HG03460 (cell line): ENCODE measurements around the gene KRTAP5-6.

ENCODE experiments used
- ATAC-seq: cut with Tn5 transposase; IDR thresholded peaks from one replicate; pipeline ENCODE4 v1.9.1; 2021; ENCODE audit not compliant: unreplicated experiment

KRTAP5-6 gene

DNA sequence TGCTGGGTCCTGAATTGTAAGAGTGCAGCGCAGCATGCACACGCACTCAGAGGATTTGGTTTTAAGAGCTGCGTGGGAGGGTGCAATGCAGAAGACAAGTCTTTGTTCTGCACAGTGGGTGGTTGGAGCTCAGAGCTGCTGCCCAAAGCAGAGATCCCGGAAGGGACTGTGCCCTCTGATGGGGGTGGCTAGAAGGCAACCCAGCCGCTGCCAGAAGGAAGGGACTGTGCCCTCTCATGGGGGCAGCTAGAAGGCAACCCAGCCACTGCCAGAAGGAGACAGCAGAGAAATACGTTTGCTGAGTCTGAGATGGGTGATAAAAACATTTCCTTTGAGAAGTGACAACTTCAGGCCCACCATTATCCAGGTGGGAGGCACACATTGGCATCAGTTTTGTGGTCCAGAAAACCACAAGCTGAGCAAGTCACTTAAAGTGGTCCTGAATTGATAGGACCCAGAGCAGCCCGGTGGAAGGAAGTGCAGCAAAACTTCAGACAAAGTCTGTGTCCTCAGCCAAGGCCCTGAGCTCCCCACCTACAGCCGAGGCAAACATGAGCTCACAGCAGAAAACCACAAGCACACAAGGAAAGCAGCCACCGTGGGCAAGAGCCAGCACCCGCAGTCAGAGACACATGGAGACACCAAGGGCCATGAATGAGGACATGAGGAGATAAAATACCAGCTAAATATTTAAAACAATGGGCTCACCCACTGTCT is 4.3 kb downstream of the KRTAP5-6 start:
- no peak for ATAC-seq

DNA sequence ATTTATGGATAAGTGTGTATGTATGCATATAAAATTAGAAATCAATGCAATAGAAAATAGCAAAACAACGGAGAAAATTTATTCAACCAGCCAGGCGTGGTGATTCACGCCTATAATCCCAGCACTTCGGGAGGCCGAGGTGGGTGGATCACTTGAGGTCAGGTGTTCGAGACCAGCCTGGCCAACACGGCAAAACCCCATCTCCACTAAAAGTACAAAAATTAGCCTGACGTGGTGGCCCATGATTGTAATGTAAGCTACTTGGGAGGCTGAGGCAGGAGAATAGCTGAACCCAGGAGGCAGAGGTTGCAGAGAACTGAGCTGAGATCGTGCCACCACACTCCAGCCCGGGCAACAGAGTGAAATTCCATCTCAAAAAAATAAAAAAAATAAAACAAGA is 5.5 kb downstream of the KRTAP5-6 start:
- no peak for ATAC-seq

DNA sequence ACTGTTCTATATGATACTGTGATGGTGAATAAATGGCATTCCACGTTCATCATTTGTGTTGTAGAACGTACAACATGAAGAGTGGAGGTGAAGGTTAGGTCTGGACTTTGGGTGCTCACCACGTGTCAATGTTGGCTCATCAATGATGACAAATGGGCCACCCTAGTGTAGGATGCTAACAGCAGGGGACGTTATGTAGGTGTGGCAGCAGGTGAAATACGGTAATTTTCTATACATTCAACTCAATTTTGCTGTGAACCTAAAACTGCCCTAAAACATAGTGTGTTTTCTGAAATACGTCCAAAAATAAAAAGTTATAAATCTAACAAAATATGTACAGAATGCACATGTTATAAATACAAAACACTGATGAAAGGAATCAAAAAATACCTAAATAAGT is 6.2 kb downstream of the KRTAP5-6 start:
- ATAC-seq = no peak

DNA sequence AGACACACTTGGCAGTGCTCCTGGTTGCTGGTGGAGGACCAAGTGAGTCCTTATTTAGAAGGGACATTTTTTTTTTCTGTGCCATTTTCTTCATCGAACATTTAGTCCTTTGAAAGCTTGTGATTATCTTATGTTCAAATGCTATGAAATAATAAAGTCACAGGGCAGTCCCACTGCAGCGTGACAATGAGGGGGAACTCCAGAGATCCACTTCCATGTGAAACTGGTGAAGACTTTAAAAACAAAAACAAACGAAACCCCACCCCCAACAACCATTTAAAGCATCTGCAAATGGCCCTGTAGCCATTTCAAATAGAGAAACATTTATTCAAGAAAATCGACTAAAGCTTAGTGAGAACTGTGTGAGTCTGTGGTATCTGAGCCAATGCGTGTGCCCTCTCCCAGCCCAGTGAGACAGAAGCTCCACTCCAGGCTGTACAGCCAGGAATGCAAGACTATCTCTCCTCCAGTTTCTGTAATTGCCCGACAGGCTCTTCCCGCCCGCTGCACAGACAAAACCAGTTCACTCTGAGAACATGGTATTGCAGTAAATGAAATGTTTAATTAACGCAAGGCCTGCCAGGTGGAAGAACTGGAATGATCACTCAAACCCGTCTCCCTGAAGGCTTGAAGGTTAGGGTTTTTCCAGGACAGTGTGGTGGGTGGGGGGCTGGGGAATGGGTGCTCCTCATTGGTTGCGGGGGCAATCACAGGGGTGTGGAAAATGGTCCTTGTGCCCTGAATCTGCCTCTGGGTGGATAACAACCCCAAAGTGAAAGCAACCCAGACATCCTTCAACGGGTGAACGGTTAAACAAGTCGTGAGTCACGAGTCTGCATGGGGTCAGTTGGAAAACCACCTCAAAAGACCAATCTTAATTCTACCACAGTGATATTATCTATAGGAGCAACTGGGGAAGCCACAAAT is 8.4 kb downstream of the KRTAP5-6 start:
- ATAC-seq = no peak

DNA sequence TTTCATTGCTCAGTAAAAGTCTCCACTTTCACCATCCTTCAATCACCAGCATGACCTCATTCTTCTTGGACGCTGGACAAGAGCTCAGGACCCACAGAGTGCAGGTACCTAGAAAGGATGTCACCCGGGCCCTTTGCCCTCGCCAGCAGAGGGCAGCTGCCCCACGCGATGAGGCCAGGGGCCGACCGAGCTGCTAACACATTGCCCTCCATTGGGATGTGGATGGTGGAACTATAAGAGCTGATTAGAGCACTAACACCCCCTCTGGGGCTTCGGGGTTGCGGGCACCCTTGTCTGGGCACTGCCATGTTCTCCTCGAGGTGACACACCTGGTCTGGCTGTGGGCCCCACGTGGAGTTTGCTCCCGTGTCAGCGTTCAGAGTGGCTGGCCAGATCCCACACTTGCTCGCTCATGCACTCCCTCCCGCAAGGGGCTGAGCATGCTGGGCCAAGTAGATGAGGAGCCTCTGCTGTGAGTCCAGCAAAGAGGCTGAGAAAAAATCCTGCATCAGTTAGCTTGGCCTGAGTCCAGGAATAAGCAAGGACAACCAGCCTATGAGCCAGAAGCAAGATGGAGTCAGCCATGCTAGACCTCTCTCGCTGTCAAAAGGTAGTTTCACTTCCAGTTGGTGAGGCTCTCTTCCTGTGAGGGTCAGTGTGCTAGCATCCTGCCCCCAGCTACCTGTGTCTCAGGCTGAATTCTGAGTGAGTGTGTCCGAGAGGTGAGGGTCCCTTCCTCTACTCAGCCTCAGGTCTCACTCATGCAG is 9.8 kb downstream of the KRTAP5-6 start:
- ATAC-seq = no peak

DNA sequence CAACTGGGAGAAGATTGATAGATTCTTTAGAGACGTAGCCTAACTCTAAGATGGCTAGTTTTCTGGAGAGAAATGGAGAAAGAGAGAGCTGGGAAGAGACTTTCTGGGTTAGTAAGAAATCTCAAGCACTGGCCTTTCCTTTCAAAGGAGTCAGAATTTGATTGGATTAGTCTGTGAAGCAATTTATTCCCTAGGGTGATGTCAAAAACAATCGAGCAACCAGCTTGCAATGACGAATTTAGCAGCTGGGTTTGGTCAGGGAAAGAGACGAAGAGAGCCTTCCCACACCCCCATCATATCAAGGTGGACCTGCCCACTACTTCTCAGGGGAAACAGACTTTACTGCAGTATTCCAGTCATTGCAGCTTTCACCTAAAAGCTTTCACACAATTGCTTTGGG is 10.8 kb downstream of the KRTAP5-6 start:
- no peak for ATAC-seq

DNA sequence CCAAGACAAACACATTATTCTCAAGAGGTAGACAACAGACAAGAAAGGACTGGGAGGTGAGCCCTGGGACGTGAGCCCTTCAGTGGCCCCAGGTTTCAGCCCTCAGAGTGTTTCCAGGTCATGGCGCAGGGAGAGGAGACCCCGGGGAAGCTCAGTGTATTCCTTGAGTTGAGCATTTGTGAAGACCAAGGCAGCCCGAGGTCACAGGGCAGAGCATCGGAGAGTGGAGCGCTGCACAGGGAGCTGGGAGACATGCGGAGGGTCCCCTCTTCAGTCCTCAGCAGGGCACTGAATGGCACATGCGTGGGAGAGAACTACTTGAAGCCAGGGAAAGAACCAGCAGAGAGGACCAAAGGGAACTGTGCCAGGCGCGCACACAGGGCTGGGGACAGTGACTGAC is 11.7 kb downstream of the KRTAP5-6 start:
- ATAC-seq = no peak

DNA sequence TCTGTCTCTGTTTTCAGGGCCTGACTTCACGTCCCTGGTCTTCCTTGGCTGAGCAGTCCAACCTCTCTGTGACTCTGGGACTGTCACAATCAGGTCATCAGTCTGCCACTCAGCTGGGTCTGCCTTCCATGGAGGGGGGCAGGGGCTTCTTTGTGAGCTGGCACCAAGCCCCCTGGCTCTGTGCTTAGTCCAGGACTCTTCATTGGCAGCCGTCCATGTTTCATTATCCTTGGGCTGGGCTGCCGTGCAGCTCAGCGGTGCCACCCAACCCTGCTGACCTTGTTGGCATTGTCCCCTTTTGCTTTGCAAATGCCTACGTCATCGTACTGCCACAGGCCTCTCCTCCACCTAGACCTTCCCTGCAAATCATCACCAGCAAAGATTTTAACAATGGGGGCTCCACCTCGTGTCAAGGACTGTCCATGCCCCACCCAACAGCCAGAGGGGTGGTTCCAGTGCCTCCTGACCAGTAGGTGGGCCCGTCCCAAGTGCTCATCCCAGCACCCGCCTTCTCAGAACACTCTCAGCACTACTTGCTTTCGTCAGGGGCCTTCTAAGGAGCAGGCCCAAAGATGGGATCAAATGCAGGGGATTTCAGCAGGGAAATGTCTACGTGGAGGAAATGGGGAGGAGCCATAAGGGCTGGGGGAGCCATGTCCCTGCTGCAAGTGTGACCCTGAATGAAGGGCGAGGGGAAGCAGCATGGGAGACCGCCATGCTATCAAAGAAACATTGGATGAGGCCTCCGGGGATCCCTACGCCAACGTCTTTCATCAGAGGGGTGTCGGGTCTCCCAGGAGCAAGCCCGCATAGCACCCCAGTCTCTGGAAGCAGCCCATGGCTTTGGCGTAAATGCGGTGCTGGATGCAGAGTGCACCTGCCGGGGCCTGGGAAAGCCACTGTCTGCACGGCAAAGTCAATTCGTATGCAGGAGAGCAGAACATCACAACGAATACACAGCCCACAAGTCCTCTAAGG is 18.2 kb downstream of the KRTAP5-6 start:
- ATAC-seq = no peak

DNA sequence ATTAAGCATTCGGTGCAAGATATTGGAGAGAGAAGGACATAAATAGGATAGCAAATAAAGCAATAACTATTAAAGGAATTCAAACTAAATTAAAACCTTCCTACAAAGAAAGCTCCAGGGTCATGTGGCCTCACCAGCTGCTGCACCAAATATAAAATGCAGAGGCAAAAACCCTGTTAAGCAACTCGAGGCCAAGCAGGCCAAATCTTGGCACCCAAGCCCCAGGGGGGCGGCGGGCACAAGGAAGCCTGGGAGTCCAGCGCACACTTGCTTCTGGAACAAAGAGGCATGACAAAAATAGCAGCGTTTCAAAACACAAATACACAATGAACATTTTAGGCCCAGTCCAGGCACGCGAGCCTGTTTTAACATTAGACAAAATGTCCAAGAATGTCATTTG is 20.8 kb downstream of the KRTAP5-6 start:
- ATAC-seq = no peak

DNA sequence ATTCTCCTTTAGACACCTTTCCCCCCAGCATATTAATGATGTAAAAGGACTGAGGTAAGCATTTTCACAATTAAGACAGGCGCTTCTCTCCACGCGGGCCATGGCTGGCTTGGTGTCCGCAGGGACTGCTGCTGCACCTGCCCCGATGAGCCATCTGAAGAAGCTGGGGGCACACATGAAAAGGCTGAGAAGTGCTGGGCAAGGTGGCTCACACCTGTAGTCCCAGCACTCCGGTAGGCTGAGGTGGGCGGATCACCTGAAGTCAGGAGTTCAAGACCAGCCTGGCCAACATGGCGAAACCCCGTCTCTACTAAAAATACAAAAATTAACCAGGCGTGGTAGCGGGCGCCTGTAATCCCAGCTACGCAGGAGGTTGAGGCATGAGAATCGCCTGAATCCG is 21.3 kb downstream of the KRTAP5-6 start:
- ATAC-seq = no peak

DNA sequence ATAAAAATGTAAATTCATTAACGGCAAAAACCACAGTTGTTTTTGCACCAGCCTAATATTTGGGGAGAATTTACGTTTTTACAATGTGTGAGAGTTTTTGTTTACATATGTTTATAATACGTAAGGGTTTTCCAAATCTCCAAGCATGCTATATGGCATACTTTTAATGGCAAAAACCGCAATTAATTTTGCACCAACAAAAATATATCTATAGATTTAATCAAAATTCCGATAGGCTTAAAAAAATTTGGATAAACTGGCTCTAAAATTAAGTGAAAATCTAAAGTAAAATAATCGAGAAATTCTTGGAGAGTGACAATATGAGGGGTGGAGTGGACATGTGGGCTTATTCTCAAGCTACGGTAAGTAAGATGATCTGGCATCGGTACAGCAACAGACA is 22.8 kb downstream of the KRTAP5-6 start:
- no peak for ATAC-seq

DNA sequence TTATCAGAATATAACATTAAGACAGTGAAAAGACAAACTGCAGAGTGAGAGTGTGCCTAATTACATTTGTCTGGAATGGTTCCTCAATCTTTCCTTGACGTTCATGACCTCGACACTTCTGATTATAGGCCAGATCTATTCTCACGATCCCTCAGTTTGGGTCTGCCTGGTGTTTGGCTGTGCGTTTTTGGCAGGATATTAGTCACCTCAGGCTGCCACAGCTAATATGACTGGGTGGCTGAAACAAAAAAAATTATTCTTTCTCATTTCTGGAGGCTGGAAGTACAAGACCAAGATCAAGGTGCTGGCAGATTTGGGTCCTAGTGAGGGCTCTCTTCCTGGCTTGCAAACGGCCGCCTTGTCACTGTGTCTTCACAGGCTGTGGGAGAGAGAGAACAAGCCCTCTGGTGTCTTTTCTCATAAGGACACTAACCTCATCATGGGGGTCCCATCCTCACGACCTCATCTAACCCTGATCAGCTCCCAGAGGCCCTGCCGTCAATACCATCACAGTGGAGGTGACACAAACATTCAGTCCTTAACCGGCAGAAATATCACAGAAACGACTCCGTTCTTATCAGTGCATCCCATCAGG is 30.2 kb downstream of the KRTAP5-6 start:
- no peak for ATAC-seq

DNA sequence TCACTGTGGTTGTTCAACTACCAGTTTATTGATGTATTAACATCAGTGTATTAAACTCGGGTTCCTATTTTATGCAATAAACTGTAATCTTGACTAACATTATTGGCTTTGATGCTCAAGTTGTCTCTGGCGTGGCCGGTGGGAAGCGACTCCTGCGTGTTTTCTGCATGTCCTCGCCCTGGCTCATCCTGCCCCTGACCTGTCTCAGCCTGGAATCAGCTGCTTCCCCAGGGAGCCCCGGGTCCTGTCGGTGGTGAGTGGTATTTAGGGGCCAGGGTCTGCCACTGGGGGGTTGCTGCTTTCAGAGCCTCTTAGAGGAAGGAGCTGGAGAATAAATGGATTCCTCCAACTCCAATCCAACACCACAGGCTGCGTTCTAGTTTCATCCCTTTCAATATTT is 30.9 kb downstream of the KRTAP5-6 start:
- no peak for ATAC-seq

DNA sequence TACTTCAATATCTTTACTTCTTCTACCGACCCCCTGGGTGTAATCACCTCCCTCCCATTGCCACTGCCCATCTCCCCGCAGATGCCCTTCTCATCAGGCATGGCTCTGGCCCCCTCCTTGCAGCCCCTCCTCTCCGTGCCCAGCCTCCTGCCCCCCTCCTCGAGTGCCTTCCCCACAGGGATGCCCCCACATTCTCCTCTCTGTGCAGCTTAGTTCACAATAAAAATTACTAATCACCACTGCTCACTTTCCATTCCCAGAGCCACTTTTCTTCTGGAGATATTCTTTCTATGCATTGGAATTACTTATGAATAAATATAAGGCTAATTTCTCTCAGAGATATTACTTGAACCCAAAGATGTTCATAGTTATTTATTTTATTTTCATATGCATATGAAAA is 31.3 kb downstream of the KRTAP5-6 start:
- ATAC-seq = no peak

DNA sequence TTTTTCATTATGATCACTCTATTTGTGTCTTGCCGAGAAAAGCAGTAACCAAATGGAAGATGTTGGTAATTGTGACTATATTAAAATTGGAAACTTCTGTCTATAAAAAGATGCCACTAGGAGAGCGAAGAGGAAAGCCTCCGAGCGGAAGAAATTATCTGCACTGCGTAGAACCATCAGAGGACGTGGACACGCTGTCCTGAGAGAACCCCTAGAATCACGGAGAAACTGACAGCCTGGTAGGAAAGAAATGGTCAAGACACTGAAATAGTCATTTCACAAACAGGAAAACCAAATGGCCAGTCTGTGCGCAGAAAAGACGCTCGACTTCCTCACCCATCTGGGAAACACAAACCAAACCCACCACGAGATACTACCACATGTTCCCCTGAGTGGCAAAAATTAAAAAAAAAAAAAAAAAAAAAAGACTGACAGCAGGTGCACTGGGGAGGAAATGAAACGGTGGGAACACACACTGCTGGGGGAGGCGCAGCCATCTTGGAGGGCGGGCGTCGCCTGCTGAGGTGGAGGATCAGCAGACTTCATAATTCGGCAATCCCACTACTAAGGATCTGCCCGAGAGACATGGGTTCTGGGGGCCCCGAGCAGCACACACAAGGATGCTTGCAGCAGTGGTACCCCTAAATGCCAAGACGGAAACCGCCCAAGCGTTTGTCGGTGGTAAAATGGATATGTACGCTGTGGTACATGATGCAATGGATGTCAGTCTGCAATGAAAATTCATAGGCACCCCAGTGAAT is 32.1 kb downstream of the KRTAP5-6 start:
- ATAC-seq = no peak

DNA sequence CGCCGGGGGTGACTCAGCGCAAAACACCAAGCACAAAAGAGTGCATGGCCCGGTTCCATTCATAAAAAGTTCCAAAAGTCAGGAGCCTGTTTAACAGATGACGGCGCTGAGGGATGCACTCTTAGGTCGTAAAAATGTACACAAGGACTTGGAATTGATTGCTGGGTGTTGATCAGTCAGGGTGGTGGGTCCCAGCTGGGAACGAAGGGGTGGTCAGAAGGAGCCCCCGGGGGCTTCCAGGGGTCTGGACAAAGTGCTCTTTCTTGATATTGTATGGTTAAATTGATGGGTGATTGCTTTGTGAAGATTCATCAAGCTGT is 32.7 kb downstream of the KRTAP5-6 start:
- no peak for ATAC-seq

DNA sequence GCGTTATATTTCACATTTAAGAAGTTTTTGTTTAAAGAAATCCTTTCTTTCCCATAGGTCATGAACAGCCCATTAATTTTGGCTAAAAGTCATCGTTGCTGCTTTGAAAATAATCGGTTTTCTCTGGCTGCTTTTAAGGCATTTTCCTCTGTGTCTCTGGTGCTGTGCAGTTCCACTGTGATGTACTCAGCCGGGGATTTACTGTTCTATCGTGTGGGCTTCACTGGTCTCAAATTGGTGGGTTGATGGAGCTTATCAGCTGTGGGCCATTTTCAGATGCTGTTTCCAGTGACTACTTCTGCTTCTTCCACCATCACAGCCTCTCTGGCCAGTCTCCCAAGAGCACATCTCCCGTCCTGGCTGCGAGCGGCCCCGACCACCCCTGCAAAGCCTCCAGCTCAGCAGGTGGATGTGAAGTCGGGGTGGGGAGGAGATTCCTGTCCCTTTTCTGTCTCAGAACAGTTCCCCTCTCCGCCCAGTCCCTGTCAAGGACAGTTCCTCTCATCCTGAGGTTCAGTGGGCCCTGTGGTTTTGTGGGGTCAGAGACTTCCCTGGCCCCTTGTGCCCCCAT is 33.1 kb downstream of the KRTAP5-6 start:
- ATAC-seq = no peak

DNA sequence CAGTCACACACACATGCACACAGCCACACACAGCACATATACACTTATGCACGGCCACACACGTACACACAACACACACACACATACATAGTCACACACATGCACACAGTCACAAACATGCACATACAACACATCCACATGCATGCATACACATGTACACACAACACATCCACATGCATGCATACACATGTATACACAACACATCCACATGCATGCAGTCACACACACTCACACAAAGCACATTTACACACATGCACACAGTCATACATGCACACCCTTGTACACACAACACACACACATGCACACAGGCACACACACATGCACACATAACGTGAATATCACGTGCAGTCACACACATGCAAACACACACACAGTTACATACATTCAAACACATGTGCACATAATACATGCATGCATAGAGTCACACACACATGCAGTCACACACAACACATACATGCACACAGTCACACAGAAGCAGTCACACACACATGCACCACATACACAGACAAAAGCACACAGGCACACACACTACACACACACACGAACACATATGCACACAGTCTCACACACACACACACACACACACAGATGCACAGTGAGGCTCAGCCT is 34.6 kb downstream of the KRTAP5-6 start:
- no peak for ATAC-seq
